Brain microvascular endothelial cell (primary cell): ENCODE results near the gene POLD2.
A peak's percentile ranks its signal among the peaks of the same experiment; 100 is the strongest.

Experiments used
- DNase-seq: peaks from one replicate; pipeline ENCODE4 v3.0.0-alpha.2; 2020
- H3K27ac ChIP-seq: fragments of 250-450 bp; sonication (Bioruptor Pico); 2 replicates; pipeline ENCODE4 v1.5.1; 2020; ENCODE audit warnings: mild to moderate bottlenecking, moderate library complexity
- H3K27me3 ChIP-seq: fragments of 250-450 bp; sonication (Bioruptor Pico); replicated peaks from 2 replicates; pipeline ENCODE4 v1.5.1; 2020; ENCODE audit warnings: mild to moderate bottlenecking
- H3K36me3 ChIP-seq: fragments of 250-450 bp; sonication (Bioruptor Pico); replicated peaks from 2 replicates; pipeline ENCODE4 v1.5.1; 2020; ENCODE audit warnings: mild to moderate bottlenecking
- H3K4me3 ChIP-seq: 2 replicates; pipeline ENCODE4 v1.5.1; 2011; ENCODE audit warnings: low read depth, mild to moderate bottlenecking, control low read depth, low read length, moderate library complexity
- CTCF ChIP-seq: IDR thresholded peaks from 2 replicates; pipeline ENCODE4 v1.5.1; 2011; ENCODE audit warnings: low read depth, mild to moderate bottlenecking, moderate library complexity, low read length, control low read depth, inconsistent platforms; ENCODE audit errors: missing control alignments
- in situ Hi-C: cut with HindIII; loops from 2 replicates; pipeline ENCODE4 v1.10.0; 2017; ENCODE audit warnings: low sequenced_read_pairs, low pct_ligation_motif_present

Gene POLD2

DNA sequence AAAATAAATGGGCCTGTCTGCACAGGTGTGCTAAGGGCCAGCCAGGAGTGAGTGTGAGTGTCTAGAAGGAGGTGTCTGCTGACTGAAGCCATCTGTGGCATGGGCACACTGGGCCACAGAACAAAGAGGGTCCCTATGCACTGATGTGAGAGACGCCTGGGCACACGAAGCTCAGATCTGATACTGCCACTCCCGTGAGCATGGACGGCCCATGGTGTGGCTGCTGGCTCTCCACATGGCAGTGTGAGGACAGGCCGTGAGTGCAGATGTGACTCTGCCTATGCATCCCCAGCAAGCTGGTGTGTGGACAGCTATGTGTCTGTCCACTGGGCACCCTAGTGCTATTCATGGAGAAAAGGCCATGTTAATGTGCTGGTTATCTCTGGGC, 30.6 kb upstream of the POLD2 start:
- in situ Hi-C loops, result no loop called here
- no peaks in the 10 kb centered on the region for H3K36me3 ChIP-seq
- no peak overlapping the region for H3K4me3 ChIP-seq
- DNase-seq, result no peak
- no peak overlapping the region for H3K27ac ChIP-seq
- TF ChIP-seq CTCF, result no peak
- H3K27me3 ChIP-seq, result no peaks in the 10 kb centered on the region

DNA sequence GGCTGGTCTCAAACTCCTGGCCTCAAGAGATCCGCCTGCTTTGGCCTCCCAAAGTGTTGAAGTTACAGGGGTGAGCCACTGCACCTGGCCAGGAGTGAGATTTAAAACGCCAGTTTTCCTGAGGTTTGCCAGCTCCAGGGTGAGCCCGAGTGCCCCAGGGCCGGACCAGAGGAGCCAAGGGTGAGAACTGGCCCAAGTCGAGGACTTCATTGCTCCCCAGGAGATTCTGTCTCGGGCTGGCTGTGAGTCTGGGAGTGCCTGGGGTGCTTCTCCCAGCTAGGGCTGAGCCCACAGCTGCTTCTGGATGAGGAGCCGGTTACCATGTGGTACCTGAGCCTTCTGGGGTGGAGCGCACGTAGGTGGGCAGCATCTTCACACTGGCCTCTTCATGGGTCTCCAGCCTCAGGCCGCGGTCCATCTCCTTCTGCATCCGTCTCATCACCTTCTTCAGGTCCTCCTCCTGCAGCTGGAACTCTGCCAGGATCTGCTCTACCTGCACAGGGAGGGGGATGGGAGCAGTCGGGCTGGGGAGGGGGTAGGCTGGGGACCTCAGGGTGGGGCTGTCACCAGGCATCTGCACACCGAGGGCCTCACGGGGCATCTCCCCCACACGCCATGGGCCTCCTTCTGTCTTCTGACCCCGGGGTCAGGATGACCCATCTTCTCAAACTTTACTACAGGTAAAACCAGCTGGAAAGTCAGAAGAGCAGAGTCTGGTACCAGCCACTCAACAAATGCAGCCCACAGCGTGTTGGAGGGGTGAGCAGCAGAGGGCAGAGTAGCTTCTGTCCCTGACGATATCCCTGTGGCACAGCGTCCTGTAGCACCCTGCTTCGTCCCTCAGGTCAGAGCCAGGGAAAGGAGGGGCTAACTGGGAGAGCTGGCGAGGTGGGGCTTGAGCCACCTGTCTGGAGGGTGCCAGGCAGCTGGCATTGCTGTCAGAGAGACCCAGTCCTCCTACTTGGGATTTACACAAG, 29.9 kb upstream of the POLD2 start:
- Histone ChIP-seq H3K27me3 (no peaks in the 10 kb centered on the region), H3K27ac (no peak overlapping the region), H3K4me3 (no peak overlapping the region), H3K36me3 (no peaks in the 10 kb centered on the region)
- no peak for DNase-seq
- TF ChIP-seq CTCF, result peak; percentile 5
- in situ Hi-C loops, result no loop called here

DNA sequence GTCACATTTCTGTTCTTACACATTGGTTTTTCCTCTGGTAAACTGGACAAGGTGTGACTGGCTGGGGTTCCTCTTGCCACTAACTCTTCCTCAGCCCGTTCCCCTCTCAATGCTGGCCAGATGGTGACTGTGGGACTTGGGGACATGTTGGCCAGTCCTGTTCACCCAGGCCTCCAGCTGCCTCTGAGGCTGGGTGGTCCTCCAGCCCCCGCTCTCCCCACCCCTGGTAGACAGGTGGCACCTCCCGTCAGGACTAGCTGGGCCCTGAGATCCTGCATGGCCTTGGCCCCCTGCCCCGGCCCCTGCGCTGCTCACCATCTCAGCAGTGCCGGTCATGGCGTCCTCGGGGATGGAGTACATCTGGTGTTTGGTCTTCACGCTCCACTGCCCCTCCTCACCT, 28.6 kb upstream of the POLD2 start:
- H3K27ac ChIP-seq, result no peak overlapping the region
- DNase-seq, result no peak
- no peaks in the 10 kb centered on the region for H3K36me3 ChIP-seq
- in situ Hi-C loops, result no loop called here
- no peak overlapping the region for H3K4me3 ChIP-seq
- no peaks in the 10 kb centered on the region for H3K27me3 ChIP-seq
- no peak for TF ChIP-seq CTCF

DNA sequence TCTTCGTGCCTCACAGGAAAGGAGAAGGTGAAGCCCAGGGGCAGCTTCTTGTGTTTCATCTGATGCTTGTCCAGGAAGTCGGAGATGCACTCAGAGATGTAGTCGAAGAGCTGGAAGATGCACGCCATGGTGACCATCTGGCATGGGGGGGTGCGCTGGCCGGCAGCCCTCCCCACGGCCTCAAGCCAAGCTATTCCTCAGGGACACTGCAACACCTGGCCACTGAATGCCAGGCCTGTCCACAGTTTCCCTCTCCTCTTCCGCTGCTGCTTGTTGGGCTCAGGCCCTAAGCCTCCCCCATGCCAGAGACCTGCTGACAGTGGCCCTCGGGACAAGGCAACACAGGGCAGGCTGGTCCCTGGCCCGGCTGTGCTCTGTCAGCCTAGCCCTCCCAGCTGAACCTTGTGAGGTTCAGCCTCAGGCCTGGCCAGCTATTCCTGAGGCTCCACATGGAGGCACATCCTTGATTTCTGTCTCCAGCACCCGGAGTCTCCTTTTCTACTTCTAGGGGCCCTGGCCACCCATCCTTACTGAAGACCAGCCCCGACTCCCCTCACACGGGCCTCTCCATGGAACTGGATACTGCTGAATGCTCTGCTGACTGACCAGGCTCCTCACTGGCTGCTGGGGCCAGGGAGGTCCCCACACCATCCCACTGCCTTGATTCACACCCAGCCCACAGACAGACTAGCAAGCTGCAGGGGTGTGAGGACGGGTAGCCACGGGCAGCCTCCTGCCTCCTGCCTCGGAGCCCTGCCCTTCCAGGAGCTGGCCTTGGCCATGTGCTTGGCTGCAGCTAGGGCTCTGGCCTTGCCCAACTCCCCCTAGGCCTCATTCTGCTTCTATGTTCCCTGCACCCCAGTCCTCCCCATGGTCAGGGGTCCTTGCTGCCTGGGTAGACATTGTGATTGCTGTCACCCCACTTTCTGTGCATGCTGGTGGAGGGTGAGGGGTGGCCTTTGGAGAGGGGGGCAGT, 27.9 kb upstream of the POLD2 start:
- Histone ChIP-seq H3K36me3 (no peaks in the 10 kb centered on the region), H3K27me3 (no peaks in the 10 kb centered on the region), H3K27ac (no peak overlapping the region), H3K4me3 (no peak overlapping the region)
- TF ChIP-seq CTCF, result no peak
- no peak for DNase-seq
- in situ Hi-C loops, result no loop called here

GRCh38 chr7:44150466-44150832, 27.1 kb upstream of the POLD2 start:
- Histone ChIP-seq H3K27ac (no peak overlapping the region), H3K4me3 (no peak overlapping the region), H3K27me3 (no peaks in the 10 kb centered on the region), H3K36me3 (no peaks in the 10 kb centered on the region)
- no peak for DNase-seq
- TF ChIP-seq CTCF, result no peak
- in situ Hi-C loops, result no loop called here
